DMS114 treated with DMSO at 0.1 percent for 48 hours (cell line): Measurements from ENCODE around the gene SNRNP70.
"Not testable (repeated sequence)": the region's sequence is repeated elsewhere in the genome, so short reads cannot be mapped to it uniquely, and the experiment has no call there.

Experiments
- DNase-seq: peaks from one replicate; lab custom pipeline; 2025; ENCODE audit not compliant: unreplicated experiment; lab: John Stamatoyannopoulos, UW

Gene SNRNP70, protein sequence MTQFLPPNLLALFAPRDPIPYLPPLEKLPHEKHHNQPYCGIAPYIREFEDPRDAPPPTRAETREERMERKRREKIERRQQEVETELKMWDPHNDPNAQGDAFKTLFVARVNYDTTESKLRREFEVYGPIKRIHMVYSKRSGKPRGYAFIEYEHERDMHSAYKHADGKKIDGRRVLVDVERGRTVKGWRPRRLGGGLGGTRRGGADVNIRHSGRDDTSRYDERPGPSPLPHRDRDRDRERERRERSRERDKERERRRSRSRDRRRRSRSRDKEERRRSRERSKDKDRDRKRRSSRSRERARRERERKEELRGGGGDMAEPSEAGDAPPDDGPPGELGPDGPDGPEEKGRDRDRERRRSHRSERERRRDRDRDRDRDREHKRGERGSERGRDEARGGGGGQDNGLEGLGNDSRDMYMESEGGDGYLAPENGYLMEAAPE

DNA sequence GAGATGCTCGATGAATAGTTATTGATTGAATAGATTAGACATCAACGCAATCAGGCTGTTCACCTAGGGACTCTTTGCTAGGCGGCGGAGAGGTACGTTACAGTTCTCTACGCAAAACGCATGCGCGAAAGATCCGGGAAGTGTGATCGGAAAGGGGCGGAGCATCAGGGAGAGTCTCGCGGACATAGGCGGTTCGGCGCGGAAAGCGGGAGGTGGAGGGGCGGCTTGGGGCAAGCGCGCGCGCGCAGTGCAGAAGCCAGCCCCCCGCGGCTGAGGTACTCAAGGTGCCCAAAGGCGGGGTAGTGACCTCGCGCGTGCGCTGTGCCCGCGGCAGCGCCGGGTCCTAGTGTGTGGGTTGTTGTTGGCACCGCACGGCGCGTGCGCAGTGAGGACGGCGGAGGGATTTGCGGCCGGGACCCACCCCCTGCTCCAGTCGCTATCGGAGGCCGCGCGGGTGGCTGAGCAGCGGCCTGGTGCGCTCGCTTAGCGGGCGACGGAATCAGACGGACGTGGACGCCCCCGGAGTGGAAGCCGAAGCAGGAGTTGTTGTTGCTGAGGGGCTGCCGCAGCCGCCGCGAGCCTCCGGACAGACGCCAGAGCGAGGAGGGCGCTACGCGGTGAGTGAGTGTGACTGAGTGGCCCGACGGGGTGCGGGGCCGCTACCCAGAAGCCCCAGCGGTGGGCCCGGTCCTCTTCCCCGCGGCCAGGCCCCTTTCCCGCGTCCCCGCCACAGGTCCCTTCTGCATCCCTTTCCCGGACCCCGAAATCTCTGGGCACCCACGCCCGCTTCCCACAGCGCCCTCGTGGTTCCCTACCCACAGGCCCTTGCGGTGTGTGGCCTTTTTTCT lies at the start of gene SNRNP70:
TSS of gene SNRNP70 (plus strand) at position 432 of the 848 bp plus-strand sequence. CDS start 964 bp downstream, outside the sequence.
- DNase-seq, result peak; percentile 91

DNA sequence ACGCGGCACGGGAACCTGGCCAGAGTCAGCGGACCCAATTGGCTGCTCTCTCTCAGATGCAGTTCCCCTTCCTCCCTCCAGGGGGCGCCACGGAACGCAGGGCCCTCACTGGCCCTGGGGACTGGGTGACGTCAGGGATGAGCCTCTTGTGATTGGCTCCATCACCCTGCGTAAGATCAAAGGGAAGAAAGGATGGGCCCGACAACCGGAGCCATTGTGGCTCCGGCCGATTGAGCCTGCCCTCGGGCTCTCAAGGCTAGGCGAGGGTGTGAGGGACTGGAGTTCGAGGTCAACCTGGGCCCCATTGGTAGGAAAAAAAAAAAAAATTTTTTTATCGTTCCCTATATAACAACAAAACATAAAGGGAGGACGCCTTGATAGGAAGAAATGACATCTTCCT lies 48.4 kb upstream of the SNRNP70 start, which contains the start of gene CGB1:
TSS of gene CGB1 (minus strand) at position 81 of the 400 bp plus-strand sequence. CDS start 184 bp downstream, outside the sequence.
- not testable (repeated sequence) for DNase-seq

DNA sequence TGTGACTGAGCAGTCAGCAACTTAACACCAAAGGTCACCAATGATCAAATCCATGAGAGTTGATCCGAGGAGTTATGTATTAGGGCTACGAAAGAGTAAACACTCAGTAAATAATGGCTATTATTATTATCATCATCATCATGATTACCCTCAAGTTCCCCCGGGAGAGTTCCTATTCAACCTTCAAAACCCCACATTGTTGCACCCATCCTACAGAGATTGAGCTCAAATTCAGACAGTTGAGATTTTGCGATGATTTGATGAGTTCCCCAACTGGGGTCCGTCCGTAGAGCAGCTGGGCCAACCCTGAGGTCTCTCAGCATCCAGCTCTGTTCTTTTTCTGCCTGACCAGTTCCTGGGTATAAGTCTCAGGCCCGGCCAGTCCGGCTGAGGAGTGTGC lies 47.1 kb upstream of the SNRNP70 start:
- not testable (repeated sequence) for DNase-seq

DNA sequence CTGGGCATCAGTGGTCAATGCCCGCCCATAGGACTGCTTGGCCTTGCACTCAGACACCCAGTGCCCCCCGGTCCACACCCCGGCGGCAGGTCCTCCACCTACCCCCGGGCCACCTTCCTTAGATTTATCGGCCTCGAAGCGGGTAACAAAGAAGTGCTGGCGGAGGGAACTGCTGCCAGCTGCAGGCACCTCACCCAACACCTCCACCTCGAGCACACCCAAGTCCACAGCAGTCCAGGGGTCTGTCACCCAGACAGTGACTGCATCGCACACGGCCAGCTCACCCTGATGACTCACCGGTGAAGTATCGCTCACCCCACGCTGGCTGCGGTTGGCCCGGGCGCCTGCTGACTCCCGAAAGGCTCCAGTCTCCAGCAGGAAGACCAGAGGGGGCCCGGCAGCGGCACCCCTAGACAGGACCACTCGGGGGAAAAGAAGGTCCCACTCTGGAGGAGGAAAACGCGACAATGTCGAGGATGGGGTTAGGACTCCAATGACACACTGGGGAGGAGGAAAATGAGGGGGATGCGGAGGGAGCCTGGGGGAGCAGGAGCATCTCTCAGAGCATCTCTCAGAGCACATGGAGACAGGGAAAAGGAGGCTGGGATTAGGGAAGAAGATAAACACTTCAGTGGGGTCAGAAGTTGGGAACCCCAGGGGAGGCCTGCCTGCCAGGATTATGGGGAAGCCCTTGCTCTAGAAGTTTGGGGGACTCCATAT lies 46.5 kb upstream of the SNRNP70 start:
- not testable (repeated sequence) for DNase-seq

DNA sequence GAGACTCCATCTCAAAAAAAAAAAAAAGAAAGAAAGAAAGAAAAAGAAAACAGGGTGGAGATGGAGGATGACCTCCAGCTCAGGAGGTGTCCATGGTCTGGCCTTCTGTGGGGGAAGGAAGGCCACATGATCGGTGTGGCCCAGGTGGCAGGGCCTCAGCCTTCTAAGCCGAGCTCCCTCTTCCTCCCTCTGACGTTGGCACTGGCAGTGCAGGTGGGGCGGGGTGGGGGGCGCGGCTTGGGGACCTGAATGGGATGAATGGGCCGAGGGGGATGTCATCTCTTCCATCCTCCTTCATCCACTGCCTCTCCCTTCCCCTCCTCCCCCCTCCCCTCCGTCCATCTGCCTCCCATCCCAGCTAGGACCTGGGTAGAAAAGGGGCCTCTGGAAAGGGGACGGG lies 45.5 kb upstream of the SNRNP70 start:
- not testable (repeated sequence) for DNase-seq

DNA sequence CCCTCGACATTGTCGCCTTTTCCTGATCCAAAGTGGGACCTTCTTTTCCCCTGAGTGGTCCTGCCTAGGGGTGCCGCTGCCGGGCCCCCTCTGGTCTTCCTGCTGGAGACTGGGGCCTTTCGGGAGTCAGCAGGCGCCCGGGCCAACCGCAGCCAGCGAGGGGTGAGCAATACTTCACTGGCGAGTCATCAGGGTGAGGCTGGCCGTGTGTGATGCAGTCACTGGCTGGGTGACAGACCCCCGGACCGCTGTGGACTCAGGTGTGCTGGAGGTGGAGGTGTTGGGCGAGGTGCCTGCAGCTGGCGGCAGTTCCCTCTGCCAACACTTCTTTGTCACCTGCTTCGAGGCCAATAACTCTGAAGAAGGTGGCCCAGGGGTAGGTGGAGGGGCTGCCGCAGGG lies 43.1 kb upstream of the SNRNP70 start:
- DNase-seq, result no peak

DNA sequence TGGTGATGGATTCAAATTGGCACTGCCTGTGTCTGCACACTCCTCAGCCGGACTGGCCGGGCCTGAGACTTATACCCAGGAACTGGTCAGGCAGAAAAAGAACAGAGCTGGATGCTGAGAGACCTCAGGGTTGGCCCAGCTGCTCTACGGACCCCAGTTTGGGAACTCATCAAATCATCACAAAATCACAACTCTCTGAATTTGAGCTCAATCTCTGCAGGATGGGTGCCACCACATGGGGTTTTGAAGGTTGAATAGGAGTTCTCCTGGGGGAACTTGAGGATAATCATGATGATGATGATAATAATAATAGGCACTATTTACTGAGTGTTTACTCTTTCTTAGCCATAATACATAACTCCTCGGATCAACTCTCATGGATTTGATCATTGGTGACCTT lies 42.6 kb upstream of the SNRNP70 start:
- DNase-seq, result not testable (repeated sequence)

DNA sequence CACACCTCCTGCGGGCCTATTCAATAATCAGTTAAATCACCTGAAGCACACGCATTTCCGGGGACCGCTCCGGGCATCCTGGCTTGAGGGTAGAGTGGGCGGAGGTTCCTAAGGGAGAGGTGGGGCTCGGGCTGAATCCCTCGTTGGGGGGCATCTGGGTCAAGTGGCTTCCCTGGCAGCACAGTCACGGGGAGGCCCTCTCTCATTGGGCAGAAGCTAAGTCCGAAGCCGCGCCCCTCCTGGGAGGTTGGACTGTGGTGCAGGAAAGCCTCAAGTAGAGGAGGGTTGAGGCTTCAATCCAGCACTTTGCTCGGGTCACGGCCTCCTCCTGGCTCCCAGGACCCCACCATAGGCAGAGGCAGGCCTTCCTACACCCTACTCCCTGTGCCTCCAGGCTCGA lies 41.7 kb upstream of the SNRNP70 start, which contains the start of gene CGB5:
TSS of gene CGB5 (plus strand) at position 301 of the 400 bp plus-strand sequence. CDS start 362 bp downstream, outside the sequence.
- DNase-seq, result not testable (repeated sequence)

DNA sequence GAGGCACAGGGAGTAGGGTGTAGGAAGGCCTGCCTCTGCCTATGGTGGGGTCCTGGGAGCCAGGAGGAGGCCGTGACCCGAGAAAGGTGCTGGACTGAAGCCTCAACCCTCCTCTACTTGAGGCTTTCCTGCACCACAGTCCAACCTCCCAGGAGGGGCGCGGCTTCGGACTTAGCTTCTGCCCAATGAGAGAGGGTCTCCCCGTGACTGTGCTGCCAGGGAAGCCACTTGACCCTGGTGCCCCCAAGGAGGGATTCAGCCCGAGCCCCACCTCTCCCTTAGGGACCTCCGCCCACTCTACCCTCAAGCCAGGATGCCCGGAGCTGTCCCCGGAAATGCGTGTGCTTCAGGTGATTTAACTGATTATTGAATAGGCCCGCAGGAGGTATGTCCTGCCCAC lies 36.2 kb upstream of the SNRNP70 start, which contains the start of gene CGB8:
TSS of gene CGB8 (minus strand) at position 101 of the 400 bp plus-strand sequence. CDS start 372 bp downstream, outside the sequence.
- DNase-seq, result not testable (repeated sequence)

DNA sequence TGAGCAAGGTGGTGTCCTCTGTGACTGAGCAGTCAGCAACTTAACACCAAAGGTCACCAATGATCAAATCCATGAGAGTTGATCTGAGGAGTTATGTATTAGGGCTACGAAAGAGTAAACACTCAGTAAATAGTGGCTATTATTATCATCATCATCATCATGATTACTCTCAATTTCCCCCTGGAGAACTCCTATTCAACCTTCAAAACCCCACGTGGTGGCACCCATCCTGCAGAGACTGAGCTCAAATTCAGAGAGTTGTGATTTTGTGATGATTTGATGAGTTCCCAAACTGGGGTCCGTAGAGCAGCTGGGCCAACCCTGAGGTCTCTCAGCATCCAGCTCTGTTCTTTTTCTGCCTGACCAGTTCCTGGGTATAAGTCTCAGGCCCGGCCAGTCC lies 35.4 kb upstream of the SNRNP70 start:
- DNase-seq, result not testable (repeated sequence)

DNA sequence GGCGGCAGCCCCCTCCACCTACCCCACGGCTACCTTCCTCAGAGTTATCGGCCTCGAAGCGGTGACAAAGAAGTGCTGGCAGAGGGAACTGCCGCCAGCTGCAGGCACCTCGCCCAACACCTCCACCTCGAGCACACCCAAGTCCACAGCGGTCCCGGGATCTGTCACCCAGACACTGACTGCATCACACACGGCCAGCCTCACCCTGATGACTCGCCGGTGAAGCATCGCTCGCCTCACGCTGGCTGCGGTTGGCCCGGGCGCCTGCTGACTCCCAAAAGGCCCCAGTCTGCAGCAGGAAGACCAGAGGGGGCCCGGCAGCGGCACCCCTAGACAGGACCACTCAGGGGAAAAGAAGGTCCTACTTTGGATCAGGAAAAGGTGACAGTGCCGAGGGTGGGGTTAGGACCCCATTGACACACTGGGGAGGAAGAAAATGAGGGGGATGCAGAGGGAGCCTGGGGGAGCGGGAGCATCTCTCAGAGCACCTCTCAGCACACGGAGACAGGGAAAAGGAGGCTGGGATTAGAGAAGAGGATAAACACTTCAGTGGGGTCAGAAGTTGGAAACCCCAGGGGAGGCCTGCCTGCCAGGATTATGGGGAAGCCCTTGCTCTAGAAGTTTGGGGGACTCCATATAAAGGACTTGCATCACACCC lies 34.7 kb upstream of the SNRNP70 start:
- not testable (repeated sequence) for DNase-seq

DNA sequence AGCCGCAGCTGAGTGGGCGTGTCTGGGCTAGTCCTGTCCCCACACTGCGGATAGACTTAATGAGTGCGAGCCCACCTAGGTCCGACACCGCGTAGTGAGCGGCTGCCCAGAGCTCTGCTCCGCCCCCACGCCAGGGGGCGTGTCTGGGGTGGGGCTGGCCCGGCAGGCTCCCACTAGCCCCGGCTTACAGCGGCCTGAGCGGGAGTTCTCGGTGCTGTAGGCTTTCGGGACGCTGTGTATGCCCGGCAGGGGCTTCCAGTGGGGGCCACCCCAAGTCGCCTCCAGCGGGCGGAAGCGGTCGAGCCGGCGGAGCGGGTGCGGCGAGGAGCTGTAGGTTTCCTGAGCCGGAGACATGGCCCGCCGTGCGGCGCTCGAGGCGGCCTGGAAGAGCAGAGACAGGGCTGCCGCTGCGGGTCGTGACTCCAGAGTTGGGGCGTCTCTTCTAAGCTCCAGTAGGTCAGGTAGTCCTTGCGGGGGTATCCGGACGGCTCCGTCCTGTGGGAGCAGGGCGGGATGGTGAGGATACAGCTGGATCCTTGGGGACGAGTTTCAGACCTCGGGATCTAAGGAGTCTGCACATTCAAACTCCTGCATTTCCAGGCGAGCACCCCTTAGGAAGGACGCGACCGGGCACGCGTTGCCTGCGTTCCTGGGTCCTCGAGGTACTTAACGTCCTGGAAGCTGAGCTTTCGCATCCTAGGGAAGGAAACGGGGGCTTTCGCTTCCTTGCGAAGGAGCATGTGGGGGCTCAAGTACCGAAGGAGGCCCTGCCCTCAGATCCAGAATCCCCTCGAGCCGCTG lies 28.9 kb upstream of the SNRNP70 start:
- peak; percentile 18 for DNase-seq

DNA sequence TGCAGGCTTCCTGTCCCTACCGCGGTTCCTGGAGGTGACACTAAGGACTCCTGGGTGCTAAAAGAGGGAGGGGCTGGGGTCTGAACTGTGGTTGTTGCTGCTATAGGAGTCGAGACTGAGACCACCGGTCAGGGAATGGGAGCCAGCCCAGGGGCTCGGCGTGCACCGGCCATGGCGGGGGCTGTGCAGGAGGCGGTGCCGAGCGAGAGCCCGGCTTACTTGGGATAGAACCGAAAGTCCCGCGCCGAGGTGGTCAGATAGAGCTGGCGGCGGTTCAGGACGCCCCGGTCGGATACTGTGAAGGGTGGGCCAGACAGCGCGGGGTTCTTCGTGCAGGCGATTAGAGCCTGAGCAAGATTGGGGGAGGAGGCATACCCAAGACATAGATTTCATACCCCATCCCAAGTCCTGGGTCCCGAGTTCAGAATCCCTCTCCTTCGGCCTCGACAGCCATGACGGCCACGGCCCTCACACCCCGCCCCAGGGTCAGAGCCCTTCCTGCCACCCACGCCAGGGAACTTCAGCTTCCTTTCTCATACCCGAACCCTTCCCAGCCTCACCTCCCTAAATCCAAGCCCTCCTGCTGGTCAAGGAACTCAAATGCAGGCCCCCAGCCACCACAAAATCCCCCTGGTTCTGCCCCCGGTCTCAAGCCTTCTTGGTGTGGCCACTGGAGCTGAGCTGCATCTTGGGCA lies 28.2 kb upstream of the SNRNP70 start:
- not testable (repeated sequence) for DNase-seq

DNA sequence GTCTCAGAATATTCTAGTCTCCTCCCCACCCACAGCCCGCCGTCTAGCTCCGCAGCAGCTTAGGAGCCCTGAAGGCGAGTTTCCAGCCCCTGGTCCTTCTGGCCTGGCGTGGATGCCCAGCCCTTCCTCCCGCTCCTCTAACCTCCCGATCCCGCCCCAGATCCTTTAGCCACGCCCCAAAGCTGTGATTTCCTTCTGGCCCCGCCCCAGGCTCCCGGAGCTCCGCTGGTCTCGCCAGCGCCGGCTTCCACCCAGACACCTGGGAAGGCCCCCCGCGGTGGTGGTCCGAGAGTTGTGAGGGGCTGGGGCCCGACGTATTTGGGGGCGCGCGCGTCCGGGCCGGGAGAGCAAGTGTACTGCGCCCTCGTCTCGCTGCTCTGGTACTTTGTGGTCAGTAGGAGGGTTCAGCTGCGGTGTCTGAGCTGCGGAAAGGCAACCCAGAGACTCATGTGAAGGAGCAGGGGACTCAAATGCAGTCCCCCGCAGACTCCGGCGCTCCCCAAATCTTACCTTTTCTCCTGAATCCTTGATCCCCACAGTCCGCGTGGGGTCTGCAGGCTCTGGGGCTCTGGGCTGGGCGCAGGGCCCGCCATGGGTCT lies 27.5 kb upstream of the SNRNP70 start, which contains the start of gene CGB7:
TSS of gene CGB7 (minus strand) at position 114 of the 599 bp plus-strand sequence. CDS start 2,374 bp downstream, outside the sequence.
- DNase-seq, result peak; percentile 52

DNA sequence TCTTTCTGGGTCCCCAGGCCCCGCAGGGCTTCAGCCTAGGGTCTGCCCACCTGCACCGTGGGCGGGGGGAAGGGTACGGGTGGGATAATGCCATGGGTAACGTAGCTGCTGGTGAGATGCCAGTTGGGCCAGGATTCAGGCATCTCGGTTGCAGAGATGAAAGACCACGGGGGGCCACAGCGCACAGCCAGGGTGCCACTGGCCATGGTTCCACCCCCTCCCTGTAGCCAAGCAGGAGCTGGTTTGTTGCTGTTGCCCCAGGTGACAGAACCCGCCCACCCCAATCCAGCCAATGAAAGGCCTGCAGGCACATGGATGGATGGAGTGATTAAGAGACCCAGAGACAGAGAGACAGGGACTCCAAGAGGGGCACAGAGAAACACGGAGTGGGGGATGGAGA lies 26.7 kb upstream of the SNRNP70 start:
- DNase-seq, result no peak

DNA sequence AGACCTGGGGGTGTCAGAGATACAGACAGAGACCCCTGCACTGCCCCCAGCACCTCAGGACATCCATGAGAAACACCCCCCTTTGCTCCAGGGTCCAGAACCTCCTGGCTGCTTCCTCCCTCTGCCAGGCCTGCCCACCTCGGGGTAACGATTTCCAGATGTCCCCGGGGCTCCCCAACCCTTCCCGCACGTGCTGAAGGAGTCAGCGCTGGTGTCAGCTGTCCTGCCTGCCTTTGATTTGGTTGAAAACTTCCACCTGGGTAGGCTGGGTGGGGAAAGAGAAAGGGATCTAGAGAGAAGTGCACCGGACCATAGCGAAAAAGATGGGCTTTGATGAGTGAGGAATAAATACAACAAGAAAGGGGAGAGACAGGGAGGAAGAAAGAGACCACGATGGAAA lies 26.2 kb upstream of the SNRNP70 start:
- DNase-seq, result no peak

DNA sequence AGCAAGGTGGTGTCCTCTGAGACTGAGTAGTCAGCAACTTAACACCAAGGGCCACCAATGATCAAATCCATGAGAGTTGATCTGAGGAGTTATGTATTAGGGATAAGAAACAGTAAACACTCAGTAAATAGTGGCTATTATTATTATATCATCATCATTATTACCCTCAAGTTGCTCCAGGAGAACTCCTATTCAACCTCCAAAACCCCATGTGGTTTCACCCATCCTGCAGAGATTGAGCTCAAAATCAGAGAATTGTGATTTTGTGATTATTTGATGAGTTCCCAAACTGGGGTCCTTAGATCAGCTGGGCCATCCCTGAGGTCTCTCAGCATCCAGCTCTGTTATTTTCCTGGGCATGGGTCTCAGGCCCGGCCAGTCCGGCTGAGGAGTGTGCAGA lies 24.3 kb upstream of the SNRNP70 start:
- no peak for DNase-seq

DNA sequence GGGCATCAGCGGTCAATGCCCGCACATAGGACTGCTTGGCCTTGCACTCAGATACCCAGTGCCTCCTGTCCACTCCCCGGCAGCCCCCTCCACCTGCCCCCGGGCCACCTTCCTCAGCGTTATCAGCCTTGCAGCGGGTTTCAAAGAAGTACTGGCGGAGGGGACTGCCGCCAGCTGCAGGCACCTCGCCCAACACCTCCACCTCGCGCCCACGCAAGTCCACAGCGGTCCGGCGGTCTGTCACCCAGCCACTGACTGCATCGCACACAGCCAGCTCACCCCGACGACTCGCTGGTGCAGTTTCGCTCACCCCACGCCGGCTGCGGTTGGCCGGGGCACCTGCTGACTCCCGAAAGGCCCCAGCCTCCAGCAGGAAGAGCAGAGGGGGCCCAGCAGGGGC lies 23.8 kb upstream of the SNRNP70 start:
- no peak for DNase-seq
